ENCODE results near the gene ZNF496. TPM values are rescaled to one million over a fixed set of nuclear protein-coding genes. Genes with fewer than 3 reads are reported as not detected.
"Not testable (repeated sequence)": the region's sequence is repeated elsewhere in the genome, so short reads cannot be mapped to it uniquely, and the experiment has no call there.

ZNF496 gene
- total and polyA plus RNA-seq, 2 of the 13 experiments (the other 11 are each of a cell fraction or from before 2014, with no cell fraction given), result 14.8 to 18.6 TPM

DNA sequence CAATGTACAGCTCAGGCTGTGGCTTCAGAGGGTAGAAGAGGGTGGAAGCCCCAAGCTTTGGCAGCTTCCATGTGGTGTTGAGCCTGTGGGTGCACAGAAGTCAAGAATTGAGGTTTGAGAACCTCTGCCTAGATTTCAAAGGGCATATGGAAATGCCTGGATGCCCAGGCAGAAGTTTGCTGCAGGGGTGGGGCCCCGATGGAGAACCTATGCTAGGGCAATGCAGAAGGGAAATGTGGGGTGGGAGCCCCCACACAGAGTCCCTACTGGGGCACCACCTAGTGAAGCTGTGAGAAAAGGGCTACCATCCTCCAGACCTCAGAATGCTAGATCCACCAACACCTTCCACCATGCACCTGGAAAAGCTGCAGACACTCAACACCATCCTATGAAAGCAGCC lies 34.7 kb upstream of the ZNF496 start:
- H3K36me3 ChIP-seq (replicated peaks in 1 of 2; ENCODE audit: control insufficient read depth in 1 of 2, insufficient read depth in 2 of 2, low read length in 2 of 2); in situ Hi-C loops (cut with HindIII; ENCODE audit: extremely low pct_ligation_motif_present, low pct_unique_long_range_greater_than_20kb); H3K79me2 ChIP-seq (ENCODE audit: insufficient read depth, low read length); BruUV-seq (replicated peaks); H3K4me3 ChIP-seq (replicated peaks in 1 of 3; ENCODE audit: insufficient read depth in 1 of 3, low read depth in 2 of 3, low read length in 3 of 3); H3K4me1 ChIP-seq (ENCODE audit: insufficient read depth, low read length); H4K20me1 ChIP-seq (ENCODE audit: insufficient read depth, low read length); H3K9ac ChIP-seq (ENCODE audit: insufficient read depth, low read depth, low read length); H3K27me3 ChIP-seq (ENCODE audit: control insufficient read depth in 1 of 2, insufficient read depth in 2 of 2, low read length in 2 of 2); intact Hi-C loops (cut with micrococcal nuclease; ENCODE audit: unreplicated experiment); H2AFZ ChIP-seq (ENCODE audit: low read length); POLR2A ChIA-PET; FAIRE-seq; DNase-seq (ENCODE audit: low spot score); H3K4me2 ChIP-seq (ENCODE audit: low read depth, low read length); ATAC-seq; CTCF ChIA-PET (ENCODE audit: low intra/inter-chr PET ratio, low total read pairs); H3K27ac ChIP-seq (ENCODE audit: extremely low read length, insufficient read depth, low read length): not testable (repeated sequence)
- H3K9me3 ChIP-seq (ENCODE audit: low read length), result peaks cover 19% of the 10 kb centered on the region; the same call in 1 of the 2 replicates
- WGBS (ENCODE audit: low lambda C conversion rate), result 0% methylated on average over 1 of the region's 1 CpG

DNA sequence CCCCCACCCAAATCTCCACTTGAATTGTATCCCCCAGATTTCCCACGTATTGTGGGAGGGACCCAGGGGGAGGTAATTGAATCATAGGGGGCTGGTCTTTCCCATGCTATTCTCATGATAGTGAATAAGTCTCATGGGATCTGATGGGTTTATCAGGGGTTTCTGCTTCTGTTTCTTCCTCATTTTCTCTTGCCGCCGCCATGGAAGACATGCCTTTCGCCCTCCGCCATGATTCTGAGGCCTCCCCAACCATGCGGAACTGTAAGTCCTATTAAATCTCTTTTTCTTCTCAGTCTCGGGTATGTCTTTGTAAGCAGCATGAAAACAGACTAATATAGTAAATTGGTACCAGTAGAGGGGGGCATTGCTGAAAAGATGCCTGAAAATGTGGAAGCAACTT lies 33.4 kb upstream of the ZNF496 start:
- WGBS (ENCODE audit: low lambda C conversion rate), result 65% methylated on average over 7 of the region's 7 CpGs
- H3K4me3 ChIP-seq (replicated peaks in 1 of 3; ENCODE audit: insufficient read depth in 1 of 3, low read depth in 2 of 3, low read length in 3 of 3), result no peak overlapping the region
- H3K27me3 ChIP-seq (ENCODE audit: control insufficient read depth in 1 of 2, insufficient read depth in 2 of 2, low read length in 2 of 2), result peaks cover 0 to 16% of the 10 kb centered on the region in 2 experiments; a peak in 2 of 5 replicates
- ChIA-PET POLR2A (no interaction called here), CTCF (ENCODE audit: low intra/inter-chr PET ratio, low total read pairs) (no interaction called here)
- no peak overlapping the region for H3K27ac ChIP-seq (ENCODE audit: extremely low read length, insufficient read depth, low read length)
- no peak for TF ChIP-seq ZNF343 (CRISPR knock-in tag; IDR thresholded peaks at IDR 0.05)
- TF ChIP-seq CENPT (CRISPR knock-in tag; IDR thresholded peaks at IDR 0.05; ENCODE audit: low read depth), result no peak
- TF ChIP-seq MYNN (CRISPR knock-in tag; IDR thresholded peaks at IDR 0.05; ENCODE audit: low read depth), result no peak
- no peak for TF ChIP-seq NFYC (CRISPR knock-in tag; IDR thresholded peaks at IDR 0.05)
- no peak for TF ChIP-seq ZNF780A (CRISPR knock-in tag; IDR thresholded peaks at IDR 0.05)
- TF ChIP-seq, protein P1, sequence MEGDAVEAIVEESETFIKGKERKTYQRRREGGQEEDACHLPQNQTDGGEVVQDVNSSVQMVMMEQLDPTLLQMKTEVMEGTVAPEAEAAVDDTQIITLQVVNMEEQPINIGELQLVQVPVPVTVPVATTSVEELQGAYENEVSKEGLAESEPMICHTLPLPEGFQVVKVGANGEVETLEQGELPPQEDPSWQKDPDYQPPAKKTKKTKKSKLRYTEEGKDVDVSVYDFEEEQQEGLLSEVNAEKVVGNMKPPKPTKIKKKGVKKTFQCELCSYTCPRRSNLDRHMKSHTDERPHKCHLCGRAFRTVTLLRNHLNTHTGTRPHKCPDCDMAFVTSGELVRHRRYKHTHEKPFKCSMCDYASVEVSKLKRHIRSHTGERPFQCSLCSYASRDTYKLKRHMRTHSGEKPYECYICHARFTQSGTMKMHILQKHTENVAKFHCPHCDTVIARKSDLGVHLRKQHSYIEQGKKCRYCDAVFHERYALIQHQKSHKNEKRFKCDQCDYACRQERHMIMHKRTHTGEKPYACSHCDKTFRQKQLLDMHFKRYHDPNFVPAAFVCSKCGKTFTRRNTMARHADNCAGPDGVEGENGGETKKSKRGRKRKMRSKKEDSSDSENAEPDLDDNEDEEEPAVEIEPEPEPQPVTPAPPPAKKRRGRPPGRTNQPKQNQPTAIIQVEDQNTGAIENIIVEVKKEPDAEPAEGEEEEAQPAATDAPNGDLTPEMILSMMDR (CRISPR knock-in tag; IDR thresholded peaks at IDR 0.05), result no peak
- TF ChIP-seq GABPB1 (CRISPR knock-in tag; IDR thresholded peaks at IDR 0.05), result no peak
- TF ChIP-seq ZC3H4 (CRISPR knock-in tag; IDR thresholded peaks at IDR 0.05; ENCODE audit: borderline replicate concordance), result no peak
- no peak for TF ChIP-seq ASH2L (IDR thresholded peaks at IDR 0.05; ENCODE audit: insufficient read length, low read depth, low read length)
- no peak for TF ChIP-seq TSC22D2 (CRISPR knock-in tag; IDR thresholded peaks at IDR 0.05; ENCODE audit: borderline replicate concordance)
- TF ChIP-seq RORA (CRISPR knock-in tag; IDR thresholded peaks at IDR 0.05), result no peak
- TF ChIP-seq, protein P2, sequence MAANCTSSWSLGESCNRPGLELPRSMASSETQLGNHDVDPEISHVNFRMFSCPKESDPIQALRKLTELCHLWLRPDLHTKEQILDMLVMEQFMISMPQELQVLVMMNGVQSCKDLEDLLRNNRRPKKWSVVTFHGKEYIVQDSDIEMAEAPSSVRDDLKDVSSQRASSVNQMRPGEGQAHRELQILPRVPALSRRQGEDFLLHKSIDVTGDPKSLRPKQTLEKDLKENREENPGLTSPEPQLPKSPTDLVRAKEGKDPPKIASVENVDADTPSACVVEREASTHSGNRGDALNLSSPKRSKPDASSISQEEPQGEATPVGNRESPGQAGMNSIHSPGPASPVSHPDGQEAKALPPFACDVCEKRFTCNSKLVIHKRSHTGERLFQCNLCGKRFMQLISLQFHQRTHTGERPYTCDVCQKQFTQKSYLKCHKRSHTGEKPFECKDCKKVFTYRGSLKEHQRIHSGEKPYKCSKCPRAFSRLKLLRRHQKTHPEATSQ (CRISPR knock-in tag; IDR thresholded peaks at IDR 0.05; ENCODE audit: borderline replicate concordance), result no peak
- no peak for TF ChIP-seq ZNF614 (CRISPR knock-in tag; IDR thresholded peaks at IDR 0.05; ENCODE audit: borderline replicate concordance)
- TF ChIP-seq SP140L (CRISPR knock-in tag; IDR thresholded peaks at IDR 0.05; ENCODE audit: borderline replicate concordance), result no peak
- no peak for TF ChIP-seq ZNF292 (CRISPR knock-in tag; IDR thresholded peaks at IDR 0.05; ENCODE audit: borderline replicate concordance, low read depth)
- no peak for TF ChIP-seq NFRKB (IDR thresholded peaks at IDR 0.05)
- no peak overlapping the region for H2AFZ ChIP-seq (ENCODE audit: low read length)
- H3K9me3 ChIP-seq (ENCODE audit: low read length), result peaks cover 19% of the 10 kb centered on the region; the same call in 1 of the 2 replicates
- H4K20me1 ChIP-seq (ENCODE audit: insufficient read depth, low read length), result no peaks in the 10 kb centered on the region
- H3K9ac ChIP-seq (ENCODE audit: insufficient read depth, low read depth, low read length), result no peak overlapping the region
- no peaks in the 10 kb centered on the region for H3K79me2 ChIP-seq (ENCODE audit: insufficient read depth, low read length)
- intact Hi-C loops (cut with micrococcal nuclease; ENCODE audit: unreplicated experiment), result no loop called here
- ATAC-seq (no peak), DNase-seq (ENCODE audit: low spot score) (no peak), FAIRE-seq (no peak)
- H3K4me2 ChIP-seq (ENCODE audit: low read depth, low read length), result no peak overlapping the region
- in situ Hi-C loops (cut with HindIII; ENCODE audit: extremely low pct_ligation_motif_present, low pct_unique_long_range_greater_than_20kb), result no loop called here
- no peaks in the 10 kb centered on the region for H3K36me3 ChIP-seq (replicated peaks in 1 of 2; ENCODE audit: control insufficient read depth in 1 of 2, insufficient read depth in 2 of 2, low read length in 2 of 2)
- BruUV-seq (replicated peaks), result no TSS peak
- H3K4me1 ChIP-seq (ENCODE audit: insufficient read depth, low read length), result no peaks in the 10 kb centered on the region
